Coronary artery (tissue), 2 donors: ENCODE measurements around the gene GREM2.
A peak's percentile ranks its signal among the peaks of the same experiment; 100 is the strongest.

Experiments used
- DNase-seq: peaks from one replicate; pipeline ENCODE4 v3.0.0-alpha.2; 2017; ENCODE audit warnings: low spot score
- H3K27ac ChIP-seq, 2 donors: fragments of 200-600 bp; sonication (generic); one replicate each; pipeline ENCODE4 v1.5.1; 2016 to 2019
- H3K4me3 ChIP-seq: fragments of 200-600 bp; sonication (generic); 2 replicates; pipeline ENCODE4 v1.5.1; 2016; ENCODE audit warnings: mild to moderate bottlenecking, moderate library complexity
- CTCF ChIP-seq: fragments of 200-600 bp; sonication (generic); IDR thresholded peaks from one replicate; pipeline ENCODE4 v1.5.1; 2019; ENCODE audit warnings: antibody characterized with exemption

GREM2 gene

GRCh38 chr1:240496941-240497340, 115.0 kb downstream of the GREM2 start:
- no peak for DNase-seq
- no peak for TF ChIP-seq CTCF
- H3K4me3 ChIP-seq, result no peak overlapping the region
- no peak overlapping the region for H3K27ac ChIP-seq

- no peak for TF ChIP-seq CTCF
- no peak overlapping the region for H3K4me3 ChIP-seq
- no peak overlapping the region for H3K27ac ChIP-seq
- DNase-seq, result no peak
Measured at GRCh38 chr1:240496356-240496755, 115.6 kb downstream of the GREM2 start.

- no peak overlapping the region for H3K27ac ChIP-seq
- no peak for TF ChIP-seq CTCF
- H3K4me3 ChIP-seq, result no peak overlapping the region
- no peak for DNase-seq
Measured at GRCh38 chr1:240495601-240496000, 116.4 kb downstream of the GREM2 start.

- peak overlapping the region; percentile 44 for H3K4me3 ChIP-seq
- no peak for TF ChIP-seq CTCF
- no peak for DNase-seq
- no peak overlapping the region for H3K27ac ChIP-seq
Measured at GRCh38 chr1:240492832-240493440, 119.0 kb downstream of the GREM2 start.

GRCh38 chr1:240491796-240492195, 120.2 kb downstream of the GREM2 start:
- H3K27ac ChIP-seq, result no peak overlapping the region
- TF ChIP-seq CTCF, result no peak
- no peak for DNase-seq
- no peak overlapping the region for H3K4me3 ChIP-seq

GRCh38 chr1:240491156-240491555, 120.8 kb downstream of the GREM2 start:
- Histone ChIP-seq H3K27ac (no peak overlapping the region), H3K4me3 (no peak overlapping the region)
- no peak for DNase-seq
- no peak for TF ChIP-seq CTCF

- no peak for TF ChIP-seq CTCF
- no peak overlapping the region for H3K4me3 ChIP-seq
- no peak overlapping the region for H3K27ac ChIP-seq
- no peak for DNase-seq
Measured at GRCh38 chr1:240487493-240487892, 124.5 kb downstream of the GREM2 start.
